ACC112 (cell line): ENCODE results near the gene DDX53.

Source experiments
- H2AFZ ChIP-seq: fragments of 200-600 bp; sonication (generic); one replicate; pipeline ENCODE4 v1.6.0; 2017; ENCODE audit warnings: antibody characterized with exemption, low read length; ENCODE audit not compliant: unreplicated experiment
- H3K27ac ChIP-seq: fragments of 200-600 bp; sonication (generic); 2 replicates; pipeline ENCODE4 v1.5.1; 2014; ENCODE audit warnings: low read depth, mild to moderate bottlenecking, antibody characterized with exemption, low read length, moderate library complexity
- H3K27me3 ChIP-seq: fragments of 200-600 bp; sonication (generic); 2 replicates; pipeline ENCODE4 v1.6.1; 2014; ENCODE audit warnings: mild to moderate bottlenecking, antibody characterized with exemption, low read length, moderate library complexity, mixed read lengths; ENCODE audit not compliant: insufficient read depth
- H3K36me3 ChIP-seq: fragments of 200-600 bp; sonication (generic); 2 replicates; pipeline ENCODE4 v1.6.1; 2016; ENCODE audit warnings: mild to moderate bottlenecking, antibody characterized with exemption, low read length, moderate library complexity, mixed read lengths; ENCODE audit not compliant: insufficient read depth
- H3K4me1 ChIP-seq: fragments of 200-600 bp; sonication (generic); one replicate; pipeline ENCODE4 v1.6.1; 2016; ENCODE audit warnings: low read length, mixed read lengths; ENCODE audit not compliant: insufficient read depth, unreplicated experiment, control insufficient read depth
- H3K4me3 ChIP-seq: fragments of 200-600 bp; sonication (generic); 2 replicates; pipeline ENCODE4 v1.5.1; 2014; ENCODE audit warnings: mild to moderate bottlenecking, low read depth, low read length
- H3K79me2 ChIP-seq: fragments of 200-600 bp; sonication (generic); one replicate; pipeline ENCODE4 v1.6.0; 2016; ENCODE audit warnings: low read length; ENCODE audit not compliant: control insufficient read depth, unreplicated experiment, insufficient read depth

The DDX53 gene

GRCh38 chrX:22999696-23000223 is at the start of gene DDX53:
Gene DDX53, plus strand, starts transcription at chrX:22999960. Its CDS starts 98 bp downstream, at chrX:23000058.
- Histone ChIP-seq H2AFZ (no peak within 1 kb of the TSS), H3K36me3 (no peaks in the 10 kb centered on the region), H3K4me3 (no peak within 1 kb of the TSS), H3K27ac (no peak within 1 kb of the TSS), H3K27me3 (no peaks in the 10 kb centered on the region), H3K79me2 (no peaks in the 10 kb centered on the region), H3K4me1 (peaks cover 9% of the 10 kb centered on the region)

- Histone ChIP-seq H3K4me3 (peak overlapping the region; percentile 40; the same call in 1 of the 2 replicates), H3K27ac (peak overlapping the region; percentile 78), H3K79me2 (no peaks in the 10 kb centered on the region)
These were observed 49.2 kb upstream of the DDX53 start for GRCh38 chrX:22950269-22951266.

GRCh38 chrX:22952010-22952409 is 47.8 kb upstream of the DDX53 start:
- Histone ChIP-seq H3K4me3 (no peak overlapping the region), H3K36me3 (no peaks in the 10 kb centered on the region), H3K27ac (no peak overlapping the region), H3K4me1 (peaks cover 30% of the 10 kb centered on the region), H3K27me3 (no peaks in the 10 kb centered on the region), H2AFZ (peak overlapping the region; percentile 4), H3K79me2 (no peaks in the 10 kb centered on the region)

More at GRCh38 chrX:22950269-22951266, 49.2 kb upstream of the DDX53 start:
- peak overlapping the region; percentile 68 for H2AFZ ChIP-seq
- H3K4me1 ChIP-seq, result peaks cover 30% of the 10 kb centered on the region
- no peaks in the 10 kb centered on the region for H3K36me3 ChIP-seq
- H3K27me3 ChIP-seq, result no peaks in the 10 kb centered on the region

GRCh38 chrX:22958250-22958649 is 41.5 kb upstream of the DDX53 start:
- Histone ChIP-seq H3K27me3 (no peaks in the 10 kb centered on the region), H2AFZ (no peak overlapping the region), H3K36me3 (no peaks in the 10 kb centered on the region), H3K27ac (no peak overlapping the region), H3K79me2 (no peaks in the 10 kb centered on the region), H3K4me3 (no peak overlapping the region), H3K4me1 (no peaks in the 10 kb centered on the region)

GRCh38 chrX:22959204-22959920 is 40.4 kb upstream of the DDX53 start:
- Histone ChIP-seq H3K4me3 (no peak overlapping the region), H2AFZ (no peak overlapping the region), H3K79me2 (no peaks in the 10 kb centered on the region), H3K36me3 (no peaks in the 10 kb centered on the region), H3K27me3 (no peaks in the 10 kb centered on the region), H3K27ac (no peak overlapping the region), H3K4me1 (no peaks in the 10 kb centered on the region)

GRCh38 chrX:22963196-22963595 is 36.6 kb upstream of the DDX53 start:
- no peaks in the 10 kb centered on the region for H3K36me3 ChIP-seq
- H3K79me2 ChIP-seq, result no peaks in the 10 kb centered on the region
- no peaks in the 10 kb centered on the region for H3K4me1 ChIP-seq
- H2AFZ ChIP-seq, result no peak overlapping the region
- H3K27me3 ChIP-seq, result no peaks in the 10 kb centered on the region
- H3K4me3 ChIP-seq, result no peak overlapping the region
- H3K27ac ChIP-seq, result no peak overlapping the region

GRCh38 chrX:22968494-22968893 is 31.3 kb upstream of the DDX53 start:
- no peak overlapping the region for H2AFZ ChIP-seq
- H3K27ac ChIP-seq, result no peak overlapping the region
- no peaks in the 10 kb centered on the region for H3K4me1 ChIP-seq
- H3K27me3 ChIP-seq, result no peaks in the 10 kb centered on the region
- no peaks in the 10 kb centered on the region for H3K36me3 ChIP-seq
- no peak overlapping the region for H3K4me3 ChIP-seq
- no peaks in the 10 kb centered on the region for H3K79me2 ChIP-seq

GRCh38 chrX:22969411-22969810 is 30.3 kb upstream of the DDX53 start:
- Histone ChIP-seq H3K27me3 (no peaks in the 10 kb centered on the region), H2AFZ (no peak overlapping the region), H3K4me1 (no peaks in the 10 kb centered on the region), H3K27ac (no peak overlapping the region), H3K36me3 (no peaks in the 10 kb centered on the region), H3K79me2 (no peaks in the 10 kb centered on the region), H3K4me3 (no peak overlapping the region)

- no peak overlapping the region for H3K4me3 ChIP-seq
These were observed 28.9 kb upstream of the DDX53 start for GRCh38 chrX:22970861-22971260.

GRCh38 chrX:22974616-22975015 is 25.1 kb upstream of the DDX53 start:
- no peaks in the 10 kb centered on the region for H3K79me2 ChIP-seq
- no peak overlapping the region for H3K4me3 ChIP-seq
- no peak overlapping the region for H2AFZ ChIP-seq
- H3K27ac ChIP-seq, result no peak overlapping the region
- no peaks in the 10 kb centered on the region for H3K27me3 ChIP-seq
- no peaks in the 10 kb centered on the region for H3K4me1 ChIP-seq
- H3K36me3 ChIP-seq, result no peaks in the 10 kb centered on the region

More at GRCh38 chrX:22970861-22971260, 28.9 kb upstream of the DDX53 start:
- H2AFZ ChIP-seq, result no peak overlapping the region
- H3K27me3 ChIP-seq, result no peaks in the 10 kb centered on the region
- H3K79me2 ChIP-seq, result no peaks in the 10 kb centered on the region
- no peak overlapping the region for H3K27ac ChIP-seq
- H3K36me3 ChIP-seq, result no peaks in the 10 kb centered on the region
- no peaks in the 10 kb centered on the region for H3K4me1 ChIP-seq
